GM12878 (cell line): ENCODE measurements around the gene ACOT12.

Source experiments
- CTCF ChIP-seq, 3 experiments: IDR thresholded peaks in 2 of 3; conservative IDR thresholded peaks in 1 of 3; 2 replicates each; pipeline ENCODE4 v1.5.1; 2011; ENCODE audit warnings: low read depth in 3 of 3, low read length in 3 of 3, mild to moderate bottlenecking in 3 of 3, control low read depth in 2 of 3, moderate library complexity in 2 of 3, inconsistent platforms in 1 of 3, mixed read lengths in 1 of 3; ENCODE audit not compliant: control insufficient read depth in 2 of 3, insufficient read depth in 1 of 3; ENCODE audit errors: extremely low read depth in 1 of 3
- FOS ChIP-seq: IDR thresholded peaks from 3 replicates; pipeline ENCODE4 v1.6.1; 2011; ENCODE audit warnings: borderline replicate concordance; ENCODE audit not compliant: insufficient read length; ENCODE audit errors: extremely low read depth
- IKZF1 ChIP-seq: fragments of 450-650 bp; conservative IDR thresholded peaks from 2 replicates; pipeline ENCODE4 v1.6.1; 2017; ENCODE audit warnings: antibody characterized with exemption, mild to moderate bottlenecking
- POLR2A ChIP-seq: IDR thresholded peaks from 2 replicates; pipeline ENCODE4 v1.6.1; 2011; ENCODE audit warnings: low read depth, mild to moderate bottlenecking, low read length
- SIX5 ChIP-seq: IDR thresholded peaks from 2 replicates; pipeline ENCODE4 v1.6.1; 2011; ENCODE audit warnings: mild to moderate bottlenecking, low read depth, low read length, moderate library complexity; ENCODE audit not compliant: severe bottlenecking

- TF ChIP-seq CTCF (IDR thresholded peaks at IDR 0.05 in 2 of 3, conservative IDR thresholded peaks at IDR 0.05 in 1 of 3; ENCODE audit: control insufficient read depth in 2 of 3, extremely low read depth in 1 of 3, insufficient read depth in 1 of 3, low read depth in 3 of 3, low read length in 3 of 3) (no peak), IKZF1 (no peak), FOS (no peak), POLR2A (no peak), SIX5 (no peak)
Measured at GRCh38 chr5:81435023-81435422, 41.1 kb upstream of the ACOT12 start.
